ENCODE data around the gene ZNF784.

GRCh38 chr19:55671054-55671378 lies 46.6 kb upstream of the ZNF784 start:
- TF ChIP-seq CTCF (IDR thresholded peaks at IDR 0.05; ENCODE audit: low read depth, low read length, missing input control) (no peak), MAX (IDR thresholded peaks at IDR 0.05) (no peak), REST (IDR thresholded peaks at IDR 0.05) (no peak), TAF1 (conservative IDR thresholded peaks at IDR 0.05) (no peak), JUND (IDR thresholded peaks at IDR 0.05) (no peak), YY1 (IDR thresholded peaks at IDR 0.05) (no peak), RAD21 (IDR thresholded peaks at IDR 0.05) (no peak), GABPA (IDR thresholded peaks at IDR 0.05 in 1 of 2, conservative IDR thresholded peaks at IDR 0.05 in 1 of 2) (no peak)
